DND-41 (cell line): Measurements from ENCODE around the gene FARP1.

Source experiments
- CTCF ChIP-seq: IDR thresholded peaks from 2 replicates; pipeline ENCODE4 v1.5.1; 2012; ENCODE audit warnings: borderline replicate concordance, low read length, moderate library complexity, mild to moderate bottlenecking; ENCODE audit not compliant: poor library complexity, severe bottlenecking; ENCODE audit errors: extremely low read depth
- EZH2 ChIP-seq: IDR thresholded peaks from 3 replicates; pipeline ENCODE4 v1.6.1; 2012; ENCODE audit warnings: borderline replicate concordance, low read depth, mild to moderate bottlenecking, moderate library complexity, low read length, inconsistent platforms; ENCODE audit not compliant: severe bottlenecking

- TF ChIP-seq CTCF, result no peak
- TF ChIP-seq EZH2, result no peak
Observed at GRCh38 chr13:98363326-98363725, 220.4 kb downstream of the FARP1 start.
